Upper lobe of left lung (tissue), 4 donors: Measurements from ENCODE around the gene PLSCR4.

Experiments
- CTCF ChIP-seq, 6 experiments: fragments of 450-650 bp in 4 of 6; fragments of 200-600 bp in 2 of 6; sonication (generic) in 2 of 6; IDR thresholded peaks; one replicate each; pipeline ENCODE4 v1.5.1; 2016 to 2019; ENCODE audit warnings: antibody characterized with exemption in 6 of 6
- POLR2A ChIP-seq, 4 donors: fragments of 450-650 bp; IDR thresholded peaks; one replicate each; pipeline ENCODE4 v1.5.1; 2016 to 2017; ENCODE audit warnings: antibody characterized with exemption in 4 of 4, mild to moderate bottlenecking in 2 of 4
- POLR2AphosphoS5 ChIP-seq, 2 donors: sonication (generic); formaldehyde crosslinking; IDR thresholded peaks; one replicate each; pipeline ENCODE4 v1.5.1; 2017; ENCODE audit warnings: antibody characterized with exemption in 2 of 2

- TF ChIP-seq CTCF (IDR thresholded peaks at IDR 0.05) = no peak
- no peak for TF ChIP-seq POLR2A (IDR thresholded peaks at IDR 0.05)
- TF ChIP-seq POLR2AphosphoS5 (IDR thresholded peaks at IDR 0.05) = no peak
These were observed 7.3 kb downstream of the PLSCR4 start for GRCh38 chr3:146243559-146243958.
